Tibial nerve (tissue), 4 donors: ENCODE results near the gene CAMTA1. TPM values are rescaled to one million over a fixed set of nuclear protein-coding genes. Genes with fewer than 3 reads are reported as not detected.

Experiments used
- DNase-seq, 2 donors: peaks; one replicate each; pipeline ENCODE4 v3.0.0-alpha.2; 2019; ENCODE audit warnings: low spot score in 2 of 2
- H3K27ac ChIP-seq, 4 donors: fragments of 200-600 bp; sonication (generic) in 3 of 4; one replicate each; pipeline ENCODE4 v1.5.1; 2017 to 2019; ENCODE audit warnings: mild to moderate bottlenecking in 1 of 4
- H3K27me3 ChIP-seq, 2 donors: fragments of 200-600 bp; sonication (generic) in 1 of 2; one replicate each; pipeline versions ENCODE4 v1.5.1 to v1.6.0; 2017 to 2019
- H3K36me3 ChIP-seq, 3 donors: fragments of 200-600 bp; sonication (generic); one replicate each; pipeline ENCODE4 v1.5.1; 2018 to 2019
- H3K4me1 ChIP-seq, 4 donors: fragments of 200-600 bp; sonication (generic) in 3 of 4; one replicate each; pipeline ENCODE4 v1.5.1; 2017 to 2019
- H3K4me3 ChIP-seq, 4 donors: fragments of 200-600 bp; sonication (generic) in 3 of 4; one replicate each; pipeline ENCODE4 v1.5.1; 2017 to 2019; ENCODE audit warnings: mild to moderate bottlenecking in 1 of 4, moderate library complexity in 1 of 4
- H3K9me3 ChIP-seq, 4 donors: fragments of 200-600 bp; sonication (generic) in 3 of 4; one replicate each; pipeline ENCODE4 v1.5.1; 2017 to 2019
- EP300 ChIP-seq, 2 donors: sonication (generic); formaldehyde crosslinking; IDR thresholded peaks; one replicate each; pipeline ENCODE4 v1.6.1; 2017; ENCODE audit warnings: antibody characterized with exemption in 2 of 2, mild to moderate bottlenecking in 1 of 2
- POLR2A ChIP-seq, 2 donors: fragments of 450-650 bp; IDR thresholded peaks; one replicate each; pipeline ENCODE4 v1.6.1; 2017; ENCODE audit warnings: antibody characterized with exemption in 2 of 2, mild to moderate bottlenecking in 2 of 2, moderate library complexity in 2 of 2
- WGBS, 2 donors: methylation state at CpG; one replicate each; pipeline ENCODE4 v1.1.5; 2018; 5-methylcytosine and 5-hydroxymethylcytosine counted together
- total RNA-seq, 4 donors: library from RNA; depleted of rRNA; stranded (reverse); fragments of >200 nt; gene quantifications; one replicate each; pipeline ENCODE4 v1.1.0, GENCODE V29; 2016
- TF ChIP-seq, protein P1 (sequence below), 5 experiments: fragments of 200-600 bp in 3 of 5; fragments of 450-650 bp in 2 of 5; sonication (generic) in 3 of 5; IDR thresholded peaks; one replicate each; pipeline ENCODE4 v1.5.1; 2016 to 2019; ENCODE audit warnings: antibody characterized with exemption in 5 of 5, mild to moderate bottlenecking in 3 of 5, moderate library complexity in 2 of 5

The CAMTA1 gene
- total RNA-seq, 4 donors from 2014 or later: 41.8 to 104 (median 87.2) TPM

DNA sequence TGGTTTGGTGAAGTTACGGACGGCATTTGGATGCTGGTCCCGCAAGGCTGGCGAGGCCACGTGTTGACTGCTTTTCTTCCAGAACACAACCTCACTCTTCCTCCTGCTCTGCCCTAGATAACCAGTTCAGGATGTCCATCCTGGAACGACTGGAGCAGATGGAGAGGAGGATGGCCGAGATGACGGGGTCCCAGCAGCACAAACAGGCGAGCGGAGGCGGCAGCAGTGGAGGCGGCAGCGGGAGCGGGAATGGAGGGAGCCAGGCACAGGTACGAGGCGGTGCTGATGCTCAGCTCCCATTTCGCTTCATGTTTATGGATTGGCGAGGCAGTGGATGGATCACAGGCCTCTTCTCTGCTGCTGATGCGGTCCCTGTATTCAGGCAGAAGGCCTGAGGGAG is 947.1 kb downstream of the CAMTA1 start:
- Histone ChIP-seq H3K27me3 (no peaks in the 10 kb centered on the region), H3K36me3 (peaks cover 0 to 11% (median 0%) of the 10 kb centered on the region in 3 donors), H3K4me3 (no peak overlapping the region), H3K27ac (no peak overlapping the region), H3K9me3 (no peaks in the 10 kb centered on the region), H3K4me1 (peaks cover 0 to 4% (median 0%) of the 10 kb centered on the region in 4 donors)
- 86 to 90% methylated on average over 19 of the region's 19 CpGs for WGBS, 2 donors
- DNase-seq: no peak
- TF ChIP-seq POLR2A (IDR thresholded peaks at IDR 0.05) (no peak), EP300 (IDR thresholded peaks at IDR 0.05) (no peak)
- TF ChIP-seq, protein P1, sequence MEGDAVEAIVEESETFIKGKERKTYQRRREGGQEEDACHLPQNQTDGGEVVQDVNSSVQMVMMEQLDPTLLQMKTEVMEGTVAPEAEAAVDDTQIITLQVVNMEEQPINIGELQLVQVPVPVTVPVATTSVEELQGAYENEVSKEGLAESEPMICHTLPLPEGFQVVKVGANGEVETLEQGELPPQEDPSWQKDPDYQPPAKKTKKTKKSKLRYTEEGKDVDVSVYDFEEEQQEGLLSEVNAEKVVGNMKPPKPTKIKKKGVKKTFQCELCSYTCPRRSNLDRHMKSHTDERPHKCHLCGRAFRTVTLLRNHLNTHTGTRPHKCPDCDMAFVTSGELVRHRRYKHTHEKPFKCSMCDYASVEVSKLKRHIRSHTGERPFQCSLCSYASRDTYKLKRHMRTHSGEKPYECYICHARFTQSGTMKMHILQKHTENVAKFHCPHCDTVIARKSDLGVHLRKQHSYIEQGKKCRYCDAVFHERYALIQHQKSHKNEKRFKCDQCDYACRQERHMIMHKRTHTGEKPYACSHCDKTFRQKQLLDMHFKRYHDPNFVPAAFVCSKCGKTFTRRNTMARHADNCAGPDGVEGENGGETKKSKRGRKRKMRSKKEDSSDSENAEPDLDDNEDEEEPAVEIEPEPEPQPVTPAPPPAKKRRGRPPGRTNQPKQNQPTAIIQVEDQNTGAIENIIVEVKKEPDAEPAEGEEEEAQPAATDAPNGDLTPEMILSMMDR (IDR thresholded peaks at IDR 0.05): no peak

DNA sequence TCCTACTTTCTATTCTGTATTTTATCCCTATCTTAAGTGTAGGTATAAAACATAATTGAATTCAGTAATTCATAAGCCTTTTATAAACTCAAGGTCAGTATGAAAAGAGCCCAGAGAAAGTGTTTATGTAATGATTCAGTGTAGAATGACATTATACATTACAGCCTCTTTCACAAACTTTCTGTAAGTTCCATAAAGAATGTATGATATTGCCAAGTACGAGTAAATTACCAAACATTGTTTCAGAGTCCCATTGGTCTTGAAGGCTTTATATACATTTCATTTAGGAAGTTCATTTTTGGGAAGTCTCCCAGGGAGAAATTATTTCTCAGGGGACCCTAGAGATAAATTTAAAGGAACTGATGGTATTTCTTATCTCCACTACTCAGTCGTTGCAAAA is 948.0 kb downstream of the CAMTA1 start:
- H3K27ac ChIP-seq: no peak overlapping the region
- no peak for DNase-seq
- peaks cover 0 to under 1% (median 0%) of the 10 kb centered on the region in 4 donors for H3K4me1 ChIP-seq
- no peaks in the 10 kb centered on the region for H3K27me3 ChIP-seq
- H3K4me3 ChIP-seq: no peak overlapping the region
- WGBS, 2 donors: 58 to 78% methylated on average over 2 of the region's 2 CpGs
- no peaks in the 10 kb centered on the region for H3K9me3 ChIP-seq
- TF ChIP-seq, protein P1 (IDR thresholded peaks at IDR 0.05): no peak
- no peak for TF ChIP-seq POLR2A (IDR thresholded peaks at IDR 0.05)
- no peak for TF ChIP-seq EP300 (IDR thresholded peaks at IDR 0.05)
- peaks cover 0 to 21% (median 0%) of the 10 kb centered on the region in 3 donors for H3K36me3 ChIP-seq

DNA sequence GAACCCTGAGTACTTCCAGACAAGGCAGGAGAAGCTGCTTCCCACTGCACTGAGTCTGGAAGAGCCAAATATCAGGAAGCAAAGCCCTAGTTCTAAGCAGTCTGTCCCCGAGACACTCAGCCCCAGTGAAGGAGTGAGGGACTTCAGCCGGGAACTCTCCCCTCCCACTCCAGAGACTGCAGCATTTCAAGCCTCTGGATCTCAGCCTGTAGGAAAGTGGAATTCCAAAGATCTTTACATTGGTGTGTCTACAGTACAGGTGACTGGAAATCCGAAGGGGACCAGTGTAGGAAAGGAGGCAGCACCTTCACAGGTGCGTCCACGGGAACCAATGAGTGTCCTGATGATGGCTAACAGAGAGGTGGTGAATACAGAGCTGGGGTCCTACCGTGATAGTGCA is 952.8 kb downstream of the CAMTA1 start:
- H3K27ac ChIP-seq: no peak overlapping the region
- no peak for DNase-seq
- H3K4me1 ChIP-seq: no peaks in the 10 kb centered on the region
- WGBS, 2 donors: 92% methylated on average over 6 of the region's 6 CpGs
- TF ChIP-seq POLR2A (IDR thresholded peaks at IDR 0.05) (no peak), EP300 (IDR thresholded peaks at IDR 0.05) (no peak)
- TF ChIP-seq, protein P1 (IDR thresholded peaks at IDR 0.05): no peak
- no peaks in the 10 kb centered on the region for H3K27me3 ChIP-seq
- H3K9me3 ChIP-seq: no peaks in the 10 kb centered on the region
- H3K4me3 ChIP-seq: no peak overlapping the region
- peaks cover 0 to 36% (median 0%) of the 10 kb centered on the region in 3 donors for H3K36me3 ChIP-seq

DNA sequence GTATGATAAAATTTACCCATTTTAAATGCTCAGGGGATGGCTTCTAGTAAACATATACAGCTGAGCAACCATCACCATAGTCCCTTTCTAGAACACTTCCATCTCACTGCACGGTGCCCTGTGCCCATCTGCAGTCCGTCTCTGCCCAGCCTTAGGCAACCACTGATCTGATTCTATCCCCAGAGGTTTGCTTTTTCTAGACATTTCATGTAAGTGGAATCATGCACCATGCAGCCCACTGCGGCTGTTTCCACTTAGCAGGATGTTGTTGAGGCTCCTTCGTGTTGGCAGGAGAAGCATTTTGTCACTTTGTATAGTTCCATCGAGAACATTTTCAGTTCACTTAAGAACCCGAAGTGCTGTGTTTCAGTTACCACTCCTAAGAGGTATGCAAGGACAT is 958.1 kb downstream of the CAMTA1 start:
- Histone ChIP-seq H3K27ac (no peak overlapping the region), H3K4me3 (no peak overlapping the region), H3K36me3 (peaks cover 0 to 27% (median 0%) of the 10 kb centered on the region in 3 donors), H3K27me3 (no peaks in the 10 kb centered on the region), H3K4me1 (no peaks in the 10 kb centered on the region), H3K9me3 (no peaks in the 10 kb centered on the region)
- 72 to 88% methylated on average over 6 of the region's 6 CpGs for WGBS, 2 donors
- TF ChIP-seq EP300 (IDR thresholded peaks at IDR 0.05): no peak
- no peak for TF ChIP-seq POLR2A (IDR thresholded peaks at IDR 0.05)
- TF ChIP-seq, protein P1 (IDR thresholded peaks at IDR 0.05): no peak
- no peak for DNase-seq

DNA sequence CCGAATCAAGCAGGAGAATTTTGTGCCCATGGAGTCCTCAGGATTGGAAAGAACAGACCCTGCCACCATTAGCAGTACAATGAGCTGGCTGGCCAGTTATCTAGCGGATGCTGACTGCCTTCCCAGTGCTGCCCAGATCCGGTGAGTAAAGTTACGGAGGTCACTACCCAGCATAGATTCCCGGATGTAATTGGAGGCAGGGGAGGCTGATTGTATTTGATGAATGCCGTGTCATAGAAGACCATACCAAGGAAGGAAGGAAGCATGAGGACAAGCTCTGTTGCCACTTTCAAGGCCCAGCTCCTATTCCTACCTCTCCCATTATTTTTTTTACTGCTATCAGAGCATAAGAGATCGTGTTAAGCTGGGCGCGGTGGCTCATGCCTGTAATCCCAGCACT is 959.6 kb downstream of the CAMTA1 start:
- no peaks in the 10 kb centered on the region for H3K9me3 ChIP-seq
- WGBS, 2 donors: 95% methylated on average over 9 of the region's 9 CpGs
- H3K27ac ChIP-seq: no peak overlapping the region
- no peaks in the 10 kb centered on the region for H3K4me1 ChIP-seq
- H3K27me3 ChIP-seq: no peaks in the 10 kb centered on the region
- no peak overlapping the region for H3K4me3 ChIP-seq
- H3K36me3 ChIP-seq: peaks cover 0 to 17% (median 0%) of the 10 kb centered on the region in 3 donors
- TF ChIP-seq, protein P1 (IDR thresholded peaks at IDR 0.05): no peak
- no peak for TF ChIP-seq EP300 (IDR thresholded peaks at IDR 0.05)
- TF ChIP-seq POLR2A (IDR thresholded peaks at IDR 0.05): no peak
- no peak for DNase-seq
